NCI-H446 treated with DMSO at 0.1 percent for 48 hours (cell line): ENCODE data around the gene PFN1.

Experiments used
- DNase-seq: peaks from one replicate; lab custom pipeline; 2025; lab: John Stamatoyannopoulos, UW

PFN1 gene

GRCh38 chr17:4967539-4968485 is 19.5 kb upstream of the PFN1 start, which contains the start of gene SPAG7:
SPAG7 (minus strand) TSS chr17:4967817; CDS start chr17:4967804, 13 bp downstream.
- peak; percentile 88 for DNase-seq

DNA sequence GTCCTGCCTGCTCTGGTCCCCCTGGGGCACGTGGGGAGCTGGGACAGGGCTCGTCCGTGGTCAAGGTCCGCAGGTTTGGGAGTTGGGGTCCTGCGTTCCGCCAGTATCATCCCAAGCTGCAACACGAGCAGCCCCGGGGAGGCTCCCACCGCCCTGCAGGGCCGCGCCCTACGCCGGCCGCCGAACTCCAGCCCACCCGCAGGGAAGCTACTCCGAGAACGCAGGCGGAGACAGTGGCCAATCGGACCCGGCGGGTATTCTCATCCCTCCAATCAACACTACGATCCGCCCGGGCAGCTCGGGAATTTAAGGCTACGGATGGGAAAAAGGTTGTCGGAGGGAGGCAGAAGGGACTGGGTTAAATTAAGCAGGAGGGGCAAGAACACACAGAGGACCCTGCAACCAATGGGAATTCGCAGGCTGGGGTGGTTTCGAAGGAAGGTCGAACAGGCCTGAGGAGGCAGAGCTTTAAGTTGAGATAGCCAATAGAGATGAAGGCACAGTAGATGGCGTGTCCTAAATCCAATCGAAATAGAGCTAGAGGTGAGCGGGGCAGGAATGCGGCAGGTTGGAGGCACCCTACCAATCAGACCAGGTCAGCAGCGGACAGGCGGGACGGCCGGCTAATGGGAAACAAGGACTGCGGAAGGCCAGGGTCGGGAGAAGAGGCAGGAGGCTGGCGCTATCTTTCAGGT is 18.7 kb upstream of the PFN1 start:
- DNase-seq: peak; percentile 99

DNA sequence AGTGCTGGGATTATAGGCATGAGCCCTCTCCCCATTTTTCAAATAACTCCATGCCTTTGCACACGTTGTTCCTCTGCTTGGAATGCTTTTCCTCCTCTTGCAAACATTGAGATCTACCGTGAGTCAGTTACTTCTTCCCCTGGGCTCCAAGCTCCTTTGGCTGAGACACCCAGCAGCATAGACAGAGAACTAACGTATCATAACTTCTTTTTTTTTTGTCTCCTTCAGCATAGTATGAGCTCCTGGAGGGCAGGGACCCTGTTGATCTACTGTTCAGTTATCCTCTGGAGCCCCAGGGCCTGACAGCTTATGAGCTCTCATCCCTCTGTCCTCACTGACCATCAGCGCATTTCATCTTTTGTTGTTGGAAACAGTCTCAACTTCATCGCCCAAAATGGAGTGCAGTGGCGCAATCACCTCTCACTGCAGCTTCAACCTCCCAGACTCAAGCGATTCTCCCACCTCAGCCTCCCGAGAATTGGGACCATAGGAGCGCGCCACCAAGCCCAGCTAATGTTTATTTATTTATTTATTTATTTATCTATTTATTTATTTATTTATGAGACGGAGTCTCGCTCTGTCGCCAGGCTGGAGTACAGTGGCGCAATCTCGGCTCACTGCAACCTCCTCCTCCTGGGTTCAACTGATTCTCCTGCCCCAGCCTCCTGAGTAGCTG is 17.1 kb upstream of the PFN1 start:
- no peak for DNase-seq

GRCh38 chr17:4960279-4960922 is 12.1 kb upstream of the PFN1 start:
- no peak for DNase-seq

DNA sequence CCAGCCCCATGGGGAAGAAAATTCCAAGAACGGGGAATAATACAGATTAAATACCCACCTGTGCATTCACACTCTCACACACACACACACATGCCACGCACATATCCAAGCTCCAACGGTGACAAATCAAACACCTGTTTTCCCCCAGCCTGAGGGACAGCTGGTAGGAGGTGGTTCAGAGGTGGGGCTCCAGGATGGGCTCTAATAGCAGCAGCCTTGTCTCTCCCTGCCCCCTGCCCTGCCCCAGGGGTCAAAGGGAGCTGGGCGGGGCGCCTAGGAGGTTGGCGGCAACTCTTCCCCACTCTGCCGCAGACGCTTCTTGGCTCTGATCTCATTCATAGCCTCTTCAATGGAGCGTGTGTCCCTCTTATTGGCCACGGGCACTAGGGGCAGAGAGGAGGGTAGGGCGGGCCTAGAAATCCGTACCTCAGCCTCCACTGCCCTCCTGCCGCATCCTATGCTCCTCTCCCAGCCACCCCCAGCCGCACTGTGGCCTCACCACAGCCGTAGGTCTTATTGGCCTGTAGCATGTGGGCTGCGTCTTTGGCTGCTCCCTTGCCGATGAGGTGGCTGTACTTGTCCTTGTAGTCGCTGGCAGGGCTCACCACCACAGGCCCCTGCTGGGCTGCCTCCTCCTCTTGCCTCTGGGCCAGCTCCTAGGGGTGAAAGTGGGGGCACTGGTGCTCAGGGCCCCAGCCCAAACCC is 11.1 kb upstream of the PFN1 start:
- no peak for DNase-seq

GRCh38 chr17:4958102-4958501 is 9.8 kb upstream of the PFN1 start:
- DNase-seq: no peak

GRCh38 chr17:4956493-4957061 is 8.2 kb upstream of the PFN1 start:
- DNase-seq: no peak

DNA sequence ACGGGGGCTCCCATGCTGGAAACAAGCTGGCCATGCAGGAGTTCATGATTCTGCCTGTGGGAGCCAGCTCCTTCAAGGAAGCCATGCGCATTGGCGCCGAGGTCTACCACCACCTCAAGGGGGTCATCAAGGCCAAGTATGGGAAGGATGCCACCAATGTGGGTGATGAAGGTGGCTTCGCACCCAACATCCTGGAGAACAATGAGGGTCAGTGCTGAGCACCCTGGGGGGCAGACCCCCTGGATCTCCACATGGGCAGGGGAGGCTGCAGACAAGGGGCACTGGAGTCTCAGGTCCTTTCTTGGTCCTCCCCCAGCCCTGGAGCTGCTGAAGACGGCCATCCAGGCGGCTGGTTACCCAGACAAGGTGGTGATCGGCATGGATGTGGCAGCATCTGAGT is 6.8 kb upstream of the PFN1 start:
- DNase-seq: no peak

DNA sequence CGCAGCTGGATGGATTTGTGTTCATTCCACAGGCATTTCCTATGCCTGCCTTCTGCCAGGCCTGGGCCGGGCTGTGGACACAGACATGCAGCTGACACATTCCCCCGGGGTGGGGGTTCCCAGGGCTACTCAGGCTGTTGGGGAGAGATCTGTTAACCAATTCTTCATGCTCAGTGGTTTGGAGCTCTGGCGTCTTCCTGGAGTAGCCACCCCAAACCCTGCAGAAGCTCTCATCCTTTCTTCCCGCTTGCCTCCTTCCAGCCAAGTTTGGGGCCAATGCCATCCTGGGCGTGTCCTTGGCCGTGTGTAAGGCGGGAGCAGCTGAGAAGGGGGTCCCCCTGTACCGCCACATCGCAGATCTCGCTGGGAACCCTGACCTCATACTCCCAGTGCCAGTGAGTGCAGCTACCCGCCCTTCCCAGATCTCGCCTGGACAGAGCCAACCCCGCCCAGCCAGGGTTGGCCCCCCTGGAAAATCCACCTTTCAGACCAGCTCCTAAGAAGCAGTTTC is 5.2 kb upstream of the PFN1 start:
- no peak for DNase-seq

GRCh38 chr17:4951486-4951885 is 3.2 kb upstream of the PFN1 start:
- DNase-seq: no peak

GRCh38 chr17:4950746-4951204 is 2.4 kb upstream of the PFN1 start, which contains the start of gene ENO3:
ENO3 (plus strand) TSS chr17:4951119; CDS start chr17:4951830, 711 bp downstream.
- no peak for DNase-seq

- no peak for DNase-seq
These were observed 1.9 kb upstream of the PFN1 start for GRCh38 chr17:4950075-4950745.

DNA sequence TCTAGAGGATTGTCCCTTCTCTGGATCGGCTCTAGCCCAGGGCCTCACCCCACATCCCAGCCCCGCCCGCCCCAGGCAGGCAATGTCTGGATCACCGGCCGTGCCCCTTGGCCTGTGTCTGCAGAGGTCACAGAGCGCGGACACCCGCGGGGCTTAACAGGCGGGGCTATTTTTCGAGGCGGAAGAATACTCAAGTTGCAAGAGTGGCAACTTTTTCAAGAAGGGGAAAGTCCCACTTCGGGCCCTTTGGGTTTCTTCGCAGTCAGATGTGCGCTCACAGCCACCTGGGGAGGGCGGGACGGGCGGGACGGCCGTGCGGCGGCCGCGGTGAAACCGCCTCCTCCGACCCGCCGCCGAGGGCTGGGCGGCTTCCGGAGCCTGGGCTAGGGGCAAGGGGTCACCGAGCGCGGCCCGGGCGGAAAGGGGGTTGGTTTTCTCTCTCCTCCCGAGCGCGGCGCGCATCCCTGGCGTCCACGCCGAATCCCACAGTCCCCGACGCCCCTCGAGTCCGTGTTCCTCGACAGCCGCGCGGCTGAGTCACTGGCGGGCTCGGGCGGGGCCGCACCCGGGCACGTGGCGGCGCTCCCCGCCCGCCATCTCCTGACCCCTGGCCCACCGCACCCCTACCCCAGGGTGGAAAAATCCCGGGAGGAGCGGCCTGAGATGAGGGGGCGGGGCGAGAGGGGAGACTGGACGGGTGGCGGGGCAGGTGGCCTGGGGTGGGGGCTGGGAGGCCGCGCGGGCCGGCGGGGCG is 1.2 kb upstream of the PFN1 start:
- DNase-seq: no peak

DNA sequence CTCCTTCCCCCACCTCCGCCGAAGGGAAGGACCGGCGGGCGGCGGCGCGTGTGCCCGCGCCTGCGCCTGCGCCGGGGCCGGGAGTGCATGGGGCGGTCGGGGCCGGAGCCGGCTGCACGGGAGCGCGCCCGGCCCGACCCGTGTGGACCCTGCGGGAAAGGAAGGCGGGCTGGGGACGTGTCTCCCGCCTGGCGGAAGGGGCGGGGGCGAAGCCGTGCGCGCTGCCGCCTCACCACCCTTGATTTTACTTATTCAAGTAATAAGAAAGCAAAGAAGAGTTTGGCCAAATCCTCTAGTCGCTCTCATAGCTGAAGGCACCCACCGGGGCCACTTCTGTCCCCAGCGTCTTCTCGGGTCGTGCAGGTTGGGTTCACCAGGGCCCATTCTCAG is 596 bp upstream of the PFN1 start:
- DNase-seq: peak; percentile 77

GRCh38 chr17:4947411-4948165 is 742 bp downstream of the PFN1 start:
- DNase-seq: no peak

DNA sequence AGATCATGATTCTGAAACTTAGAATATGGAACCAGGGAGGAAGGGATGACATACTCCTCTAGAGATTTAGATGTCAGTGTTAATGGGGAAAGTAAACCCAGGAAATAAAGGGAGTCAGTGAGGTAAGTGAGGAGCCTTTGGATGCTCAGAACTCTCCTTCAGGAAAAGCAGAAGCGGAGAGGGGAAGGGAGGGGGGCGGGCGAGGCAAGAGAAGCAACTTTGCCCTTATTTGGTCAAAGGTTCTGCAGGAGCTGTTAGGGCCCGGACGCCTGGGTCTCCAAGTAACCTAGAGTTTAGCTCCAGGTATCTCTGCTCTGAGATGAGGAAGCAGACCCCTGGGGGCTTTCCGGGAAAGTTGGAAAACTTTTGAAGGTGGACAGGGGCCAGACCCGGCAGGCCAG is 1.3 kb downstream of the PFN1 start:
- no peak for DNase-seq

DNA sequence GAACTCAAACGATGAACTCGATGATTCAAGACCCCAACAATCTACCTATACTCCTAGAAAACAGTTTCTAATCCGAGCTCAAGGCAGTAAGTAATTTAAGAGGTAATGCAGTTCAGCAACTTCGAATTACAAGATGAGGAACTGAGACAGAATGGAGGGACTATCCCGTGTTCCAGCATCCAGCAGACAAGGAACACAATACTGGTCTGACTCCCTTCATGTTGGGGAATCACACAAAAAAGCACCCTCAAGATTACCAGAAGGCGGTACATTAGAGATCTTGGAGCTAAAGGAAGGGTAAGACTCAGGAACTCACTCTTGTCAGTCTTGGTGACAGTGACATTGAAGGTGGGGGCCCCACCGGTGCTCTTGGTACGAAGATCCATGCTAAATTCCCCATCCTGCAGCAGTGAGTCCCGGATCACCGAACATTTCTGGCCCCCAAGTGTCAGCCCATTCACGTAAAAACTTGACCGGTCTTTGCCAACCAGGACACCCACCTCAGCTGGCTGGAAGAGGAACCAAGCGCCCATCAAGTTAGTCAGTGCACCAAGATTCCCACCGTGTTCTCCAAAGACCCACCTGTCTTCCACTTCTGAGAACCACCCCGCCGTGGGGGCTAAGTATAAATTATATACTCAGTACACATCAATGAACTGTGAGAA is 1.9 kb downstream of the PFN1 start:
- DNase-seq: no peak

DNA sequence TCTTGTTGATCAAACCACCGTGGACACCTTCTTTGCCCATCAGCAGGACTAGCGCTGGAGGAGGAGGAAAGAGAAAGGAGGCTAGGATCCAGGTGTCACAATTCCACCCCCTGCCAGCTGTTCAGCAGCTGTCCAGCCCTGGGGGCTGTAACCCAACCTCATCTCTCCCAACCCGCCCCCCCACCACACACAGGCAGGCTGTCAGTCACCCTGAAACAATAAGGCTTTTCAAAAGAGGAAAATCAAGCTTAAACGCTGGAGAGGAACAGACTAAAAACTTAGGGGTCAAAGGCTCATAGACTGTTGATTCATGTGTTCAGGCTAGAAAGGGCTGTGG is 2.4 kb downstream of the PFN1 start:
- DNase-seq: no peak
